Ishikawa (cell line): Measurements from ENCODE around the gene GNL1.

Source experiments
- CEBPB ChIP-seq: IDR thresholded peaks from 2 replicates; pipeline ENCODE4 v1.6.1; 2012
- CREB1 ChIP-seq: IDR thresholded peaks from 2 replicates; pipeline ENCODE4 v1.6.1; 2012; ENCODE audit warnings: low read depth
- EGR1 ChIP-seq: IDR thresholded peaks from 2 replicates; pipeline ENCODE4 v1.6.1; 2012
- EP300 ChIP-seq: IDR thresholded peaks from 2 replicates; pipeline ENCODE4 v1.6.1; 2012; ENCODE audit warnings: borderline replicate concordance
- FOXM1 ChIP-seq: IDR thresholded peaks from 2 replicates; pipeline ENCODE4 v1.6.1; 2012; ENCODE audit warnings: low read depth, borderline replicate concordance
- MAX ChIP-seq: IDR thresholded peaks from 2 replicates; pipeline ENCODE4 v1.6.1; 2012
- RAD21 ChIP-seq: IDR thresholded peaks from 2 replicates; pipeline ENCODE4 v1.6.1; 2012; ENCODE audit warnings: low read depth
- REST ChIP-seq: IDR thresholded peaks from 2 replicates; pipeline ENCODE4 v1.6.1; 2012; ENCODE audit warnings: low read depth, mild to moderate bottlenecking
- TAF1 ChIP-seq: IDR thresholded peaks from 2 replicates; pipeline ENCODE4 v1.6.1; 2012; ENCODE audit warnings: low read depth, mild to moderate bottlenecking
- TCF12 ChIP-seq: IDR thresholded peaks from 2 replicates; pipeline ENCODE4 v1.6.1; 2012; ENCODE audit warnings: low read depth
- TEAD4 ChIP-seq: IDR thresholded peaks from 2 replicates; pipeline ENCODE4 v1.6.1; 2012
- USF1 ChIP-seq: IDR thresholded peaks from 2 replicates; pipeline ENCODE4 v1.6.1; 2012
- YY1 ChIP-seq: IDR thresholded peaks from 2 replicates; pipeline ENCODE4 v1.6.1; 2012; ENCODE audit warnings: low read depth
- ZBTB7A ChIP-seq: IDR thresholded peaks from 2 replicates; pipeline ENCODE4 v1.6.1; 2012; ENCODE audit warnings: low read depth

GRCh38 chr6:30583921-30584320, 27.6 kb upstream of the GNL1 start:
- no peak for TF ChIP-seq YY1
- TF ChIP-seq RAD21 = no peak
- TF ChIP-seq TCF12 = no peak
- TF ChIP-seq TEAD4 = no peak
- no peak for TF ChIP-seq ZBTB7A
- no peak for TF ChIP-seq CREB1
- TF ChIP-seq MAX = no peak
- no peak for TF ChIP-seq CEBPB
- TF ChIP-seq EP300 = no peak
- no peak for TF ChIP-seq REST
- no peak for TF ChIP-seq USF1
- no peak for TF ChIP-seq EGR1
- no peak for TF ChIP-seq FOXM1
- TF ChIP-seq TAF1 = no peak
